NCI-H345 (cell line): ENCODE data around the gene PLPPR2.
"Not testable (repeated sequence)": the region's sequence is repeated elsewhere in the genome, so short reads cannot be mapped to it uniquely, and the experiment has no call there.

Experiments
- DNase-seq: peaks from one replicate; lab custom pipeline; 2025; lab: John Stamatoyannopoulos, UW

PLPPR2 gene

DNA sequence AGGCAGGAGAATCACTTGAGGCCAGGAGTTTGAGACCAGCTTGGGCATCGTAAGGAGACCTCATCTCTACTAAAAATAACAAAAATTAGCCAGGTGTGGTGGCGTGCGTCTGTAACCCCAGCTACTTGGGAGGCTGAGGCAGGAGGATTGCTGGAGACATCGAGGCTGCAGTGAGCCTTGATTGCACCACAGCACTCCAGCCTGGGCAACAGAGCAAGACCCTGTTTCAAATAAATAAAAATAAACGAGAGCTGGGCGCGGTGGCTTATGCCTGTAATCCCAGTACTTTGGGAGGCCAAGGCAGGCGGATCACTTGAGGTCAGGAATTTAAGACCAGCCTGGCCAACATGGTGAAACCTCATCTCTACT, 15.1 kb upstream of the PLPPR2 start:
- DNase-seq = not testable (repeated sequence)

- no peak for DNase-seq
These were observed 12.8 kb upstream of the PLPPR2 start for GRCh38 chr19:11342429-11342828.

- no peak for DNase-seq
These were observed 10.0 kb upstream of the PLPPR2 start for GRCh38 chr19:11345122-11345803.

- peak; percentile 91 for DNase-seq
These were observed 8.9 kb upstream of the PLPPR2 start, which contains the start of the genes CCDC159 and TMEM205 for GRCh38 chr19:11346104-11346940. Gene CCDC159 (plus strand): TSS chr19:11346519. CDS start chr19:11346607, 88 bp downstream. Gene TMEM205 (minus strand): TSS chr19:11346268. CDS start chr19:11345619, 649 bp downstream.

DNA sequence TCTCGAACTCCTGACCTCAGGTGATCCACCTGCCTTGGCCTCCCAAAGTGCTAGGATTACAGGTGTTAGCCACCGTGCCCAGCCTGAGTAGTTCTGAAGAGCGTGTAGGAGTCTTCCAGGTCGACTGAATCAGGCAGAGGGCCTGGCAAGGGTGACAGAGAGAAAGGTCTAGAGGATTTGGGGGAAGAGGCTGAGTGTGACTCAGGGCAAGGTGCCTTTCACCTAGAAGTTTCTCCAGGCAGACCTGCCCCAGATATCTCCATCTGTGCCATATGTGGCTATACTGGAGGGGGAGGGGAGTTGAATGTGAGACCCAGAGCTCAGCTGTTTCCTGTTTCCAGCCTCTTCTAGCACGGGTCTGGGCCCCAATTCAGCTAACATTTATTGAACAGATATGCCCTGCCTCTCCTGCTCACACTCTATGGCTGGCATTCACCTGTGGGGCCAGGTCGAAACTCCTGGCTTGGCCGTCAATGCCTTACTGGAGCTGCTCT, 7.6 kb upstream of the PLPPR2 start:
- DNase-seq = no peak

DNA sequence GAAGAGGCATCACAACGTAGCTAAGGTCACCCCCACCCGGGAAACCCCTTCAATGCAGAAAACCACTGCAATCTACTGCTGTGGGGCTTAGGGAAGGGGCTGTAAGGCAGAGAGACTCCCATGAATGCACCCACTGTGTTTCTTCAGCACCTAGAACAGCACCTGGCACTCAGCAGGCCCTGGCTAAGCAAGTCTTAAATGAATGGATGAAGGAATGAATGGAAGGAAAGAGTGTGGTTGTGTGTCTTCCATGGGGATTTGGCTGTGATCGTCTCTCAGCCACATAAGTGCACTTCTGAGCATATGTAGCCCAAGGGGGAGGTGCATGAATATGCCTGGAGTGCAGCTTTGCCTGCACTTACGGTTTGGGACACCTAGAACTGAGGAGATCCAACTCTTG, 6.1 kb upstream of the PLPPR2 start:
- no peak for DNase-seq

DNA sequence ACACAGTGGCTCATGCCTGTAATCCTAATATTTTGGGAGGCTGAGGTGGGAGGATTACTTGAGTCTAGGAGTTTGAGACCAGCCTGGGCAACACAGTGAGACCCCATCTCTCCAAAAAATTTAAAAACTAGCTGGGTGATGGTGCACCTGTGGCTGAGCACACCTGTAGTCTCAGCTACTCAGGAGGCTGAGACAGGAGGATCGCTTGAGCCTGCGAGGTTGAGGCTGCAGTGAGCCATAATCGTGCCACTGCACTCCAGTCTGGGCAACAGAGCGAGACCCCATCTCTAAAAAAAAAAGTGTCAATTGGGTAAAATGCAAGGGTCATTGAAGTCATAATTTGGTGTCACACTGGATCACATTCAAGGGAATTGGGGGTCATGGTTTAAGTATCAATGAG, 1.1 kb upstream of the PLPPR2 start:
- DNase-seq = not testable (repeated sequence)

DNA sequence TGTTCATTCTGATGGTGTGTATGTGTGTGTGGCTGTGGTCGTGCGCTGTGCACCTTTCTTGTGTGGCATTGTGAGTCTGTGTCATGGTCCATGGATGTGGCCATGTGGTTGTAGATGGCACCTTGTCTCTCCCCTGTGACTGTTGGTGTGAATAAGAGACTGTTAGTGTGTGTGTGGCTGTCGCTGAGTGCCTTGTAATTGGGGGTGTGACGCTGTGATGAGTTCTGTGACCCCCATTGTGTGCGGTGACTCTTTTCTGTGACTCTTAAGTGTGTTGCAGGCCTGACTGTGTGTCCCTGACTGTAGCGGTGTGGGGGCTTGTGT, 804 bp downstream of the PLPPR2 start:
- no peak for DNase-seq

- no peak for DNase-seq
These were observed 1.7 kb downstream of the PLPPR2 start for GRCh38 chr19:11356676-11357550.

DNA sequence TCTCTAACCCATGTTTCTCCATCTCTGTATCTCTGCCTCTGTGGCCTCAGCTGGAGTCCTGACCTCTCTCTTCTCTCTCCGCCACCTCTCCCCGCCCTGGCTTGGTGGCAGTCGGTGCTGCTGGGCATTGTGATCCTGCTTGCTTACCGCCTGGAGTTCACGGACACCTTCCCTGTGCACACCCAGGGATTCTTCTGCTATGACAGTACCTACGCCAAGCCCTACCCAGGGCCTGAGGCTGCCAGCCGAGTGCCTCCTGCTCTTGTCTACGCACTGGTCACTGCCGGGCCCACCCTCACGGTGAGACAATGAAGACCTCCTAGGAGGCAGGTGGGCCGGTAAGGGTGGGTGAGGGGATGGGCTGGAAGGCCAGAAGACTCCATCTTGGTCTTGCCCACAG, 4.2 kb downstream of the PLPPR2 start:
- DNase-seq = no peak

GRCh38 chr19:11361037-11361770, 6.0 kb downstream of the PLPPR2 start:
- no peak for DNase-seq

DNA sequence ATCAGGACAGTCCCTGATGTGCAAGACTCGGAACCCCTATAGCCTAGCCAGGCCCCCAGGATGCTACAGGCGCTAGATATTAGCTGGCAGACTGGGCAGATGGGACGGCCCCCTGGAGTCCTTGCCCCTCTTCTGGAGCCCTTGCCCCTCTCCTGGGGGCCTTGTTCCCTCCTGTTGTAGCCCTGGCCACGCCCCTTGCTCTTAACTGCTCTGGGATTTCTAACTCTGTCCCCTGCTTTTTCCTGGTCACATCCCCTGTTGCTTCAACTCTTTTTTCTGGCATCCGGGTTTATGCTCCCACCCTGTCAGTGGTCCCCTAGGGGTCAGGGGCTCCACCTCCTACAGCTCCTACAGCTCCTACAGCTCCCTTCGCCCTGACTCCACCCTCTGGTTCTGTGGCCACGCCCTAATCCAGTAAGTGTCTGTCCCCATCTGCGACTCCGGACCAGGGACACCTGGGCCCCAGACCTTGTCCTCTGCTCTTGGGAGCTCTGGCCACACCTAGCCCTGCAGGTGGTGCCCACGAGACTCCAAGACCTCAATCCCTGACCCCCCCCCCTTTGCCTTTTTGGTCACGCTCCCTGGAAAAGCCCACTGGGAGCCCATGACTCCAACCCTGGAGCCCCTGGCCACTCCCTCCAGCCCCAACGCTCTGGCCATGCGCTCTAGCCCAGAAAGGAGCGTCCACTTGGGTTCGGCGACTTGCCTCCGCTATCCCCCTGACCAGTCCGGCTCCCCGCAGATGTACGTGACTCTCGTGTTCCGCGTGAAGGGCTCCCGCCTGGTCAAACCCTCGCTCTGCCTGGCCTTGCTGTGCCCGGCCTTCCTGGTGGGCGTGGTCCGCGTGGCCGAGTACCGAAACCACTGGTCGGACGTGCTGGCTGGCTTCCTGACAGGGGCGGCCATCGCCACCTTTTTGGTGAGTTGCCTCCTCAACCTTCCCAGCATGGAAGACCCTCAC, 6.8 kb downstream of the PLPPR2 start:
- DNase-seq = no peak

GRCh38 chr19:11363881-11364280, 8.6 kb downstream of the PLPPR2 start:
- no peak for DNase-seq

DNA sequence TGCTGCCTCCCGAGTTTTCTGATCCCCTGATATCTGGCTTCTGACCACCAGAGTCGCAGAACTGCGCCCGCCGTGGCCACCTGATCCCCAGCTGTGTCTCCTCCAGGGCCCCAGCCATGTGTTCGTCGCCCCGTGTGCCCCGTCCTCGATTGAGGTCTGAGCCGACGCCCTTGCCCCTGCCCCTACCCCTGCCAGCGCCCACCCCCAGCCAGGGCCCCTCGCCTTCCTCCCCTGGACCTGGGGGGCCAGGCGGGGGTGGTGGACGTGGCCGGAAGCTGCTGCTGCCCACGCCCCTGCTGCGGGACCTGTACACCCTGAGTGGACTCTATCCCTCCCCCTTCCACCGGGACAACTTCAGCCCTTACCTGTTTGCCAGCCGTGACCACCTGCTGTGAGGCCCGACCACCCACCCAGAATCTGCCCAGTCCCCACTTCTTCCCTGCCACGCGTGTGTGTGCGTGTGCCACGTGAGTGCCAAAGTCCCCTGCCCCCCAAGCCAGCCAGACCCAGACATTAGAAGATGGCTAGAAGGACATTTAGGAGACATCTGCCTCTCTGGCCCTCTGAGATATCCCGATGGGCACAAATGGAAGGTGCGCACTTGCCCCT, 9.2 kb downstream of the PLPPR2 start:
- no peak for DNase-seq

DNA sequence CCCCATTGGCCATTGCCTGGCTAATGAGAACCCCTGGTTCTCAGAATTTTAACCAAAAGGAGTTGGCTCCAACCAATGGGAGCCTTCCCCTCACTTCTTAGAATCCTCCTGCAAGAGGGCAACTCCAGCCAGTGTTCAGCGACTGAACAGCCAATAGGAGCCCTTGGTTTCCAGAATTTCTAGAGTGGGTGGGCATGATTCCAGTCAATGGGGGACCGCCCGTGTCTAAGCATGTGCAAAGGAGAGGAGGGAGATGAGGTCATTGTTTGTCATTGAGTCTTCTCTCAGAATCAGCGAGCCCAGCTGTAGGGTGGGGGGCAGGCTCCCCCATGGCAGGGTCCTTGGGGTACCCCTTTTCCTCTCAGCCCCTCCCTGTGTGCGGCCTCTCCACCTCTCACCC, 9.7 kb downstream of the PLPPR2 start:
- DNase-seq = no peak

- no peak for DNase-seq
These were observed 10.4 kb downstream of the PLPPR2 start for GRCh38 chr19:11365557-11366117.

DNA sequence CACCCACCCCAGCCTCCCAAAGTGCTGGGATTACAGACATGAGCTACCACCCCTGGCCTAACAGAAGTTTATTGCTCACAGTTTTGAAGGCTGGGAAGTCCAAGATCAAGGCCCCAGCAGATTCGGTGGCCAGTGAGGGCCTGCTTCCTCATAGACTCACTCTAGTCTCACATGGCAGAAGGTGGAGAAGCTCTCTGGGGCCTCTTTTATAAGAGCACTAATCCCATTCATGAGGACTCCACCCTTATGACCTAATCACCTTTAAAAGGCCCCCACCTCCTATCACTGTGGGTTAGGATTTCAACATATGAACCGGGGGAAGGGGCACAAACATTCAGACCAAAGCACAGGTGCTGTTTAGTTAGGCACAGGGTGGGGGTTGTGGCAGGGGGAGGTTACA, 12.3 kb downstream of the PLPPR2 start:
- no peak for DNase-seq

DNA sequence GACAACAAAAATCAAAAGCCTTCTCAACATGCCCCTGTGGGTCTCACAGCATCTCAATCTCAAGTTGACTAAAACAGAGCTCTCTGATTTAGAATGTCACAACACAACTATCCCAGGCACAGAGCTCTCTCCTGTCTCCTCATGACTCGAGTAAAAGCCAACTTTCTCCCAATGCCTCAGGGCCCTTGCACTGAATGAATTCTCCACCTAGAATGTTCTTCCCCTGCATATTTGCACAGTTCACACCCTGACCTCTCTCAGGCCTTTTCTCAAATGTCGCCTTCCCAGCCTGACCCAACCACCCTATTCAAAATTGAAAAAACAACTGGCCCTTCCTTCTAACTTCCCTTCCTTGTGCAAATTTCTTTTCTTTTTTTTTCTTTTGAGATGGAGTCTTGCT, 15.5 kb downstream of the PLPPR2 start:
- no peak for DNase-seq

- DNase-seq = peak; percentile 63
These were observed 18.1 kb downstream of the PLPPR2 start for GRCh38 chr19:11373166-11373884.
